Mesenteric fat pad (tissue), 1 donor: Measurements from ENCODE around the gene COLGALT1. TPM values are rescaled to one million over a fixed set of nuclear protein-coding genes. Genes with fewer than 3 reads are reported as not detected.
A peak's percentile ranks its signal among the peaks of the same experiment; 100 is the strongest.
"Not testable (repeated sequence)": the region's sequence is repeated elsewhere in the genome, so short reads cannot be mapped to it uniquely, and the experiment has no call there.

ENCODE experiments used
- DNase-seq: peaks from one replicate; pipeline ENCODE4 v3.0.0-alpha.2; 2020; ENCODE audit warnings: low spot score
- total RNA-seq: library from RNA; stranded (reverse); fragmentation: NEBNext Ultra II Directional; extraction: Animal tissue kit (Norgen Biotek cat#: 25700); gene quantifications from one replicate; pipeline ENCODE4 v1.2.1, GENCODE V29; 2021
- donor health status: DM: yes; HTN: yes; CAD: no.

The COLGALT1 gene
- total RNA-seq, 1 donor from 2014 or later, result 117 TPM

DNA sequence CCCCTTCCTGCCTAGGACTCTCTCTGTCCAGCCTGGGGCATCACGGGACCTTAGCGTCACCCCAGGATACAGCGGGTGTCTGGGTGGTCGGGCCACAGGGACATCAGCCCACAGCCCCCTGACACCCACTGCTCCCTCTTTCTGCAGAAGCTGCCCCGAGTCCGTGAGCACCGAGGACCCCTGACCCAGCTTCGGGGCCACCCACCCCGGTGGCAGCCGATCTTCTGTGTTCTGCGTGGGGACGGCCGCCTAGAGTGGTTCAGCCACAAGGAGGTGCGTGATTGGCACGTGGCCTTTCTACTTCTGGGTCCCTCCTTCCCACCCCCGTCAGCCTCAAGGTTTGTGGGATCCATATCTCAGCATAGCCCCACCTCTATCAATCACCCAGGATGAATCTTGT lies 23.3 kb upstream of the COLGALT1 start:
- DNase-seq, result no peak

DNA sequence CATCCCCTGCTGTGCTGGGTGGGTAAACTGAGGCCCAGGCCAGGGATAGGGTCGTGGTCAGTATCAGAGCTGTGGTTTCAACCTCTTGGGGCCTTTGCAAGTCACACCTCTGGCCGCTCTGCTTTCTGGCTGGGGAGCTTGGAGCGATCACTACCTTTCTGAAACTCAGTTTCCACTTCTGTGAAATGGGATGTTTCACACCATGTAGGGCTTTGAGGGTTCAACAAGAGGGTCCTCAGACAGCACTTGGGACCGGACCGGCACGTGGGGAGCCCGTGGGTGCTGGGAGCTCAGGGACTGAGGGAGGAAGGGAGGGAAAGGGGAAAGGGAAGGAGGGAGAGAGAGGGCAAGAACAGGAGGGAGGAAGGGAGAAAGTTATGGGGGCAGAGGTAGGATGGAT lies 22.9 kb upstream of the COLGALT1 start:
- no peak for DNase-seq

DNA sequence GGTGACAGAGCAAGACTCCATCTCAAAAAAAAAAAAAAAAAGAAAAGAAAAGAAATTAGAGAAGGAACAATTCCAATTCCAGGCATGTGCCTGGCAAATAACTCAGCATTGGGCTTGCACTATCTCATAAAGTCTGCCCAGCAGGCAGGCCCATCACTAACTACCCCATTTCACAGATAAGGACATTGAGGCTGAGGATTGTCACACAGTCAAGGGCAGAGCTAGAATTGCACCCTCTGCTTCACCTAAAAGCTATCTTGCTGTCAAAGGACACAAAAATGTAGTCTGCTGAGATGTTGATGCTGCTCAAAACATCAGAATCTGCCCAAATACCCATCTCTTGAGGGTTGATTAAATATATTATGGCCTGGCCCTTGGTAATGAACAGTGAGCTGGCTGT lies 20.7 kb upstream of the COLGALT1 start:
- no peak for DNase-seq

- no peak for DNase-seq
These were observed 18.5 kb upstream of the COLGALT1 start for GRCh38 chr19:17536955-17537354.

DNA sequence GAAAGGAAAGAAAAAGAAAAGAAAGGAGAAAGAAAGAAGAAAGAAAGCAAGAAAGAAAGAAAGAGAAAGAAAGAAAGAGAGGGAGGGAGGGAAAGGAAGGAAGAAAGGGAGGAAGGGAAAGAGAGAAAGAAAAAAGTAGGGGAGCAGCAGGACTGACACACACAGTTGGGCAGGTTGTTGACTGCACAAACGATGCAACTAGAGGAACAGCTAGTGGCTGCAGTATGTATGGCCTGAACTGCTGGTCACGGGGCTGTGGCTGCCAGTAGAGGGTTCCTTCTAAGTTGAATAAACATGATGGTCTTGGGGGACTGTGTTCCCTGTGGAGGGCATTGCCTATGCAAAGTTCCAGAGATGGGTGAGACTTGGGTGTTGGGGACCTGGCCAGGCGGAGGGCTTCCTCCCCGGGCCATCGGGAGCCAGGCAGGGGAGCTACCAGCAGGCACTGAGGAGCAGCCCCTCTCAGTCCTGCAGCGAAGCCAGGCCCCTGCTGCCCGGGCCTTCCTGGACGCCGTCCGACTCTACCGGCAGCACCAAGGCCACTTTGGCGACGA lies 16.7 kb upstream of the COLGALT1 start:
- DNase-seq, result no peak

DNA sequence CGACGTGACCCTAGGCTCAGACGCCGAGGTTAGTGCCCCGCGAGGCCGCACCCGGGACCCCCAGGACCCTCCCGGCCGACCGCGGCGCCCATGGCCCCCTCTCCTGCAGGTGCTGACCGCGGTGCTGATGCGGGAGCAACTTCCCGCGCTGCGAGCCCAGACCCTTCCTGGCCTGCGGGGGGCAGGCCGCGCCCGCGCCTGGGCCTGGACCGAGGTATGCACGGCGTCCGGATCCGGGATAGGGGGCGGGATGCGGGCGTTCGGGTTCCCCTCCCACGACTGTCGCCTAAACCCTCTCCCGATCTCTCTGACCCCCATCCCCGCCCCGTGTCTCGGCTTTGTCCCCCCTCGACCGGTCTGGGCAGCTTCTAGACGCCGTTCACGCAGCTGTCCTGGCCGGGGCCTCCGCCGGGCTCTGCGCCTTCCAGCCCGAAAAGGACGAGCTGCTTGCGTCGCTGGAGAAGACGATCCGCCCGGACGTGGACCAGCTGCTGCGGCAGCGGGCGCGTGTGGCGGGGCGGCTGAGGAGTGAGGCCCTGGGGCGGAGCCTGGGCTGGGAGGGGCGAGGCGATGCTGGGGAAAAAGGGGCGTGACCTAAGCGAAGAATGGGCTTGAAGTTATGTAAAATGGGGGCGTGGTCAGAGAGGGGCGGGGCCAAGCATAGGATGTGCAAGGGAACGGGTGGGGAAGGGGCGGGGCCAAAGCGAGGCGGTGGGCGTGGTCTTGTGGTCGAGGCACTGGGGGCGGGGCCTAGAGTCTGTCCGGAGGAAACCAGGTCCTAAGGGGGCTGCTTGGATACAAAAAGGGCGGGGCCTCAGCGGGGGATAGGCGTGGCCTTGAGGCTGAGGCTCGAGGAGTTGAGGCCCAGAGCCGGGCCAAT lies 16.0 kb upstream of the COLGALT1 start:
- peak; percentile 95 for DNase-seq

DNA sequence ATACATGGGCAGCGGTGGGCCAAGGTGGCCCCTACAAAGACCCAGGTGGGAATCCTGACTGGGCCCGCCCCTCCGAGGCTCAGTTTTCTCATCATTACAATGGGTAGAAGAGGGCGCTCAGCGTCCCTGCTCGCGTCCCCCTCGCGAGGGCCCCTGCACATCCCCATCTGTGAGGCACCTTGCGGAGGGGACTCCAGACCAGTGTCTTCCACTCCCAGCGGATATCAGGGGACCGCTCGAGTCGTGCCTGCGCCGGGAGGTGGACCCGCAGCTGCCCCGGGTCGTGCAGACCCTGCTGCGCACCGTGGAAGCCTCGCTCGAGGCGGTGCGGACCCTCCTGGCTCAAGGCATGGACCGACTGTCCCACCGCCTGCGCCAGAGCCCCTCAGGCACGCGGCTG lies 15.3 kb upstream of the COLGALT1 start:
- DNase-seq, result no peak

GRCh38 chr19:17541184-17541759 lies 14.2 kb upstream of the COLGALT1 start:
- no peak for DNase-seq

DNA sequence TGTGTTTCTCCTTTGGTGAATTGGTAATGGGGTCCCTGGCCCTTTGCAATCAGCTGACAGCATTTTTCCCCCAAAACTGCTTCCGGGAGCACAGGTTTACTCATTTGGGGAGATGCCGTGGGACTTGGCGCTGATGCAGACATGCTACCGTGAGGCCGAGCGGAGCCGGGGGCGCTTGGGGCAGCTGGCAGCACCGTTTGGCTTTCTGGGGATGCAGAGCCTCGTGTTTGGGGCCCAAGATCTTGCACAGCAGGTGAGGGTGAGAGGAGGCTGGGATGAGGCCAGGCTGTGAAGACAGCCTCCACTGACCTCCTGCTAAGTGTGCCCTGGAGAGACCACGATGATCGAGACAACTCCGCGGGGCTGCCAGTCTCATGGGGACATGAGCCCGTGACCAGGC lies 13.4 kb upstream of the COLGALT1 start:
- DNase-seq, result no peak

DNA sequence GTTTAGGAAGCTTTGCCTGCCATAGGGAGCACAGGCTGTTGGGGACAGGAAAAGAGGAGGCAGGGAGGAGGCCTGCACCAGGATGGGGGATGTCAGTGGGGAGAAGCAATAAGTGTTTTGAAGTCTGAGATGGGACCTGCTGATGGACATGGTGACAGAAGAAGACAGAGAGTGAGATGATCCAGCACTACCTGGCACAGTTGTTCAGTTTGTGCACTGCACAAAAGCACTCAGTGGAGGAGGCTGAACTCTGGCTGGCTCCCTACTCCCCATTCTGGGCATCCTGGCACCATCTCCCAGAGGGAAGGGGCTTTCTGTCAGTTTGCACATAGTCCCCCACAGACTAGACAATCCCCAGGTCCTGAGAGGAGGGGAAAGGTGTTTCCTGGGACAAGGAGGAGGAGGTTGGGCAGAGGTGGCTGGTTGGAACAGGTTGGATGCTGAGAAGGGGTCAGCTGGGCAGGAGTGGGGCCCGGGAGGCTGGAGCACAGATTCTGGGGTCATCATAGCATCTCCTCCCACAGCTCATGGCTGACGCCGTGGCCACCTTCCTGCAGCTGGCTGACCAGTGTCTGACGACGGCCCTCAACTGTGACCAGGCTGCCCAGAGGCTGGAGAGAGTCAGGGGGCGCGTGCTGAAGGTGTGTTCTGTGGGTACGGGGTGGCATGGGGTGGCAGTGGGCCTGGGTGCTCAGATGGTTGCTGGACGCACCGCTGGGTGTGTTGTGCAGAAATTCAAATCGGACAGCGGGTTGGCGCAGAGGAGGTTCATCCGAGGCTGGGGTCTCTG lies 12.5 kb upstream of the COLGALT1 start:
- no peak for DNase-seq

GRCh38 chr19:17543986-17544385 lies 11.5 kb upstream of the COLGALT1 start:
- DNase-seq, result no peak

GRCh38 chr19:17544418-17544817 lies 11.0 kb upstream of the COLGALT1 start:
- DNase-seq, result no peak

DNA sequence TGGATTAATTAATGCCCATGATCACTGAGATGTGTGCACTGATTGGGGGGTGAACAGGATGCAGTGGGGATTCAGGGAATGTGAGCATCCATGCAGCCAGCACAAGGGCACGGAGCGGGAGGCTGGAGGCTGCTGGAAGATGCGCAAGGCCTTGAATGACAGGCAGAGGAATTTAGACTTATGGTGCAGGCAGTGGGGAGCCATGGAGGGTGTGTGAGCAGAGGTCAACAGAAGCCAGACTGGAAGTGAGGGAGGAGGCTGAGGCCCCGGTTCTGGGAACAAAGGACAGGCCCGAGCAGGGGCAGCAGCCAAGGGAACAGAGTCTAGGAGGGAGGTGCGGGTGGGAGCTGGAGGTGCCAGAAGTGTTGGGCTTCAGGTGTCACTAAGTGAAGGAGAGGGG lies 7.3 kb upstream of the COLGALT1 start:
- no peak for DNase-seq

GRCh38 chr19:17549085-17549740 lies 6.2 kb upstream of the COLGALT1 start:
- DNase-seq, result no peak

DNA sequence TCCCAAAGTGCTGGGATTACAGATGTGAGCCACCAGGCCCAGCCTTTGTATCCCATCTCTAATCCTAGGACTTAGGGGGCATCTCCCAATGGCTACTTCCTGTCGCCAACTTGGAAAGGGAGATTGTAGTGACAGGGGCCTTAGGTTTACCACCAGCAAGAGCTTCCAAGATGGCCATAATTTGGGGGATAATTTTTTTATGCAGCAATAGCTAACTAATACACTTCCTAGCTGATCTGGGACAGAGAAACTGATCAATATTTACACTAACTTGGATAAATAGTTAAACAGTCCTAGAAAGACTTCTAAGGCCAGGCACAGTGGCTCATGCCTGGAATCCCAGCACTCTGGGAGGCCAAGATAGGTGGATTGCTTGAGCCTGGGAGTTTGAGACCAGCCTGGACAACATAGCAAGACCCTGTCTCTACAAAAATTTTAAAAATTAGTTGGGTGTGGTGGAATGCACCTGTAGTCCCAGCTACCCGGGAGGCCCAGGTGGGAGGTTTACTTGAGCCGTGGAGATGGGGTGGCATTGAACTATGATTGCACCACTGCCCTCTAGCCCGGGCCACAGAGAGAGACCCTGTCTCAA lies 5.3 kb upstream of the COLGALT1 start:
- DNase-seq, result no peak

GRCh38 chr19:17552735-17553134 lies 2.7 kb upstream of the COLGALT1 start:
- DNase-seq, result not testable (repeated sequence)

GRCh38 chr19:17553256-17553655 lies 2.2 kb upstream of the COLGALT1 start:
- no peak for DNase-seq

GRCh38 chr19:17554968-17555479 lies 425 bp upstream of the COLGALT1 start:
- no peak for DNase-seq

DNA sequence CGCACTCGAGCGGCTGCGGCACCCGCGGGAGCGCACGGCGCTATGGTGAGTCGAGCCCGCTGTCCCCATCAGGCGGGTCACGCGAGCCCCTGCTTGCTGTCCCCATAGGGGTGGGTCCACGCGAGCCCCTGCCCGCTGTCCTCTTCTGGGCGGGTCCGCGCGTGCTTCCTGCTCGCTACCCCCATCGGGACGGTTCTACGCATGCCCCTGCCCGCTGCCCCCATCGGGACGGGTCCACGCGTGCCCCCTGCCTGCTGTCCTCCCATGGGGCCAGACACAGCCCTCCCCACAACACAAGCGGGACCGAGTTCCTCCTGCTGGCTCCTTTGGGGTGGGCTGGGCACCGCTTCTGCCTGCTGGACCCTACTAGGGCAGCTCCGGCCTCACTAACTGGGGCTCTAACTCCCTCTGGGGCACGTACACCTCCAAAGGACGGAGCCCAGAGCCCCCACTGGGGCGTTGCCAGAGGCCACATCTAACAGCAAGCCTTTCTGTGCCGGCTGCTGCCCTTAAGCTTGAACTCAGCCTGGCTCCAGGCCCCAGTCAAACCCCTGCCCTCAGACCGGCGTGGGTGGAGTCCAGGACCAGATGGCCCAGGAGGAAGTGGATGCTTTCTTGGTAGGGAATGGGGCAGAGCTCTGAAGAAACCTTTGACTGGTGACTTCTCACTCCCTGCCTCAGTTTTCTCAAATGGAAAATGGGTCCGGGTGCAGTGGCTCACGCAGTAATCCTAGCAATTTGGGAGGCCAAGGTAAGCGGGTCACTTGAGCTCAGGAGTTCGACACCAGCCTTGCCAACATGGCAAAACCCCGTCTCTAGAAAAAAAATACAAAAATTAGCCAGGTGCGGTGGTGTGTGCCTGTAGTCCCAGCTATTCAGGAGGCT lies 722 bp downstream of the COLGALT1 start:
- no peak for DNase-seq

DNA sequence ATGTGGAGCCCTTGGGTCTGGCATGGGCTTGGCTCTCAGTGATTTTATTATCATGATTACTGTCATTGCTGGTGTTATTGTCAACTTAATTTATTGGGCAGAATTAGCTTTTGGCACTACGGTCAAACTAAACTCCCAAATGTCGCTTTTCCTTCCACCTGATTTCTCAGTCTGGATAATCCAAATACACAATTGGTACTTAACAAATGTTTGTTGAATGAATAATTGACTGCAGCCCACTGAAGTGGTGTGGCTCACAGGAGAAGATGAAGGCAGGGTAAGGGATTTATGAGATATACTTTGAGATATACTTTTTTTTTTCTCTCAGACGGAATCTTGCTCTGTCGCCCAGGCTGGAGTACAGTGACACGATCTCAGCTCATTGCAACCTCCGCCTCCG lies 1.5 kb downstream of the COLGALT1 start:
- no peak for DNase-seq
